ENCODE measurements around the gene GOLPH3L. TPM values are rescaled to one million over a fixed set of nuclear protein-coding genes. Genes with fewer than 3 reads are reported as not detected.
A peak's percentile ranks its signal among the peaks of the same experiment; 100 is the strongest.
"Not testable (repeated sequence)": the region's sequence is repeated elsewhere in the genome, so short reads cannot be mapped to it uniquely, and the experiment has no call there.

GOLPH3L gene
- total RNA-seq, 1 experiment from 2014 or later, result 9.6 TPM

- Histone ChIP-seq H3K79me2 (ENCODE audit: low read length) (peaks cover 46% of the 10 kb centered on the region), H3K4me3 (ENCODE audit: low read length) (peak overlapping the region; percentile 79), H3K4me2 (ENCODE audit: low read length) (peak overlapping the region; percentile 92), H3K9ac (ENCODE audit: low read length) (peak overlapping the region; percentile 92), H3F3A (ENCODE audit: low read length, unreplicated experiment) (peaks cover 5% of the 10 kb centered on the region), H2AFZ (ENCODE audit: low read length) (no peak overlapping the region), H3K4me1 (ENCODE audit: insufficient read depth, low read length) (peaks cover 46% of the 10 kb centered on the region), H3K9me2 (replicated peaks; ENCODE audit: low read length) (no peaks in the 10 kb centered on the region), H3K27ac (ENCODE audit: low read length) (no peak overlapping the region), H3K27me3 (ENCODE audit: low read length) (no peaks in the 10 kb centered on the region), H4K20me1 (ENCODE audit: low read length) (0 out of 2 replicates have a peak, but pooled peaks cover 3% of the 10 kb centered on the region), H3K9me3 (ENCODE audit: low read length) (no peaks in the 10 kb centered on the region), H3K36me3 (ENCODE audit: low read depth, low read length) (peaks cover 37% of the 10 kb centered on the region)
- CTCF ChIA-PET, result interaction anchor here (0.5 kb wide), 1 partner anchor 355 kb away, joined by 4 read pairs; no protein-coding TSS in a partner anchor
- POLR2A ChIA-PET (ENCODE audit: unreplicated experiment), result interaction anchor here (0.6 to 2.0 kb wide), 5 partner anchors 38 to 329 kb away, joined by 4 to 15 read pairs (median 9); partner anchors contain the start of genes GOLPH3L and MCL1
- intact Hi-C loops (cut with micrococcal nuclease), result loop anchor here (2.0 to 10.0 kb wide), 4 partner anchors 39 to 377 kb away; partner anchors contain the start of genes GOLPH3L, MINDY1 and PRUNE1
- no peak for TF ChIP-seq EZH2phosphoT487 (IDR thresholded peaks at IDR 0.05; ENCODE audit: borderline replicate concordance, low read length)
- no peak for TF ChIP-seq EZH2 (IDR thresholded peaks at IDR 0.05; ENCODE audit: low read length, unreplicated experiment)
- no peak for TF ChIP-seq CTCF (conservative IDR thresholded peaks at IDR 0.05; ENCODE audit: low read depth, low read length)
- no TSS peak for BruUV-seq (replicated peaks)
- ATAC-seq, result no peak
- peak; percentile 30 for DNase-seq
These were observed 69.0 kb downstream of the GOLPH3L start for GRCh38 chr1:150627826-150628410.

GRCh38 chr1:150626150-150626549, 70.8 kb downstream of the GOLPH3L start:
- Histone ChIP-seq H3K4me1 (ENCODE audit: insufficient read depth, low read length) (peaks cover 59% of the 10 kb centered on the region), H2AFZ (ENCODE audit: low read length) (no peak overlapping the region), H4K20me1 (ENCODE audit: low read length) (0 out of 2 replicates have a peak, but pooled peaks cover 3% of the 10 kb centered on the region), H3K27me3 (ENCODE audit: low read length) (no peaks in the 10 kb centered on the region), H3K9ac (ENCODE audit: low read length) (no peak overlapping the region), H3K4me3 (ENCODE audit: low read length) (no peak overlapping the region), H3F3A (ENCODE audit: low read length, unreplicated experiment) (peaks cover 5% of the 10 kb centered on the region), H3K4me2 (ENCODE audit: low read length) (no peak overlapping the region), H3K36me3 (ENCODE audit: low read depth, low read length) (peaks cover 52% of the 10 kb centered on the region), H3K9me3 (ENCODE audit: low read length) (no peaks in the 10 kb centered on the region), H3K27ac (ENCODE audit: low read length) (peak overlapping the region; percentile 3; the same call in 1 of the 2 replicates), H3K9me2 (replicated peaks; ENCODE audit: low read length) (no peaks in the 10 kb centered on the region), H3K79me2 (ENCODE audit: low read length) (peaks cover 57% of the 10 kb centered on the region)
- ATAC-seq, result no peak
- DNase-seq, result no peak
- ChIA-PET POLR2A (ENCODE audit: unreplicated experiment) (interaction anchor here (0.6 kb wide), 1 partner anchor 1183 kb away, joined by 3 read pairs; no protein-coding TSS in a partner anchor), CTCF (no interaction called here)
- BruUV-seq (replicated peaks), result no TSS peak
- TF ChIP-seq EZH2phosphoT487 (IDR thresholded peaks at IDR 0.05; ENCODE audit: borderline replicate concordance, low read length) (no peak), EZH2 (IDR thresholded peaks at IDR 0.05; ENCODE audit: low read length, unreplicated experiment) (no peak)
- intact Hi-C loops (cut with micrococcal nuclease), result loop anchor here (5.0 to 10.0 kb wide), 2 partner anchors 41 to 379 kb away; partner anchors contain the start of genes MINDY1 and PRUNE1

GRCh38 chr1:150624546-150624945, 72.4 kb downstream of the GOLPH3L start:
- ATAC-seq; H3K9me2 ChIP-seq (replicated peaks; ENCODE audit: low read length); H4K20me1 ChIP-seq (ENCODE audit: low read length); H3K9me3 ChIP-seq (ENCODE audit: low read length); H3K4me3 ChIP-seq (ENCODE audit: low read length); BruUV-seq (replicated peaks); H3K27me3 ChIP-seq (ENCODE audit: low read length); DNase-seq; H3F3A ChIP-seq (ENCODE audit: low read length, unreplicated experiment); CTCF ChIA-PET; H2AFZ ChIP-seq (ENCODE audit: low read length): not testable (repeated sequence)
- Histone ChIP-seq H3K27ac (ENCODE audit: low read length) (peak overlapping the region; percentile 93), H3K36me3 (ENCODE audit: low read depth, low read length) (peaks cover 66% of the 10 kb centered on the region), H3K79me2 (ENCODE audit: low read length) (peaks cover 53% of the 10 kb centered on the region), H3K4me2 (ENCODE audit: low read length) (peak overlapping the region; percentile 54), H3K9ac (ENCODE audit: low read length) (peak overlapping the region; percentile 59), H3K4me1 (ENCODE audit: insufficient read depth, low read length) (peaks cover 64% of the 10 kb centered on the region)
- intact Hi-C loops (cut with micrococcal nuclease), result loop anchor here (5.0 to 10.0 kb wide), 3 partner anchors 303 to 380 kb away; partner anchors contain the start of genes MINDY1, PRUNE1 and SETDB1
- POLR2A ChIA-PET (ENCODE audit: unreplicated experiment), result interaction anchor here (0.6 to 1.4 kb wide), 3 partner anchors 52 to 63 kb away, joined by 4 to 10 read pairs (median 5); no protein-coding TSS in a partner anchor

- H4K20me1 ChIP-seq (ENCODE audit: low read length); H3K27me3 ChIP-seq (ENCODE audit: low read length); H3K4me3 ChIP-seq (ENCODE audit: low read length); H3K9me2 ChIP-seq (replicated peaks; ENCODE audit: low read length); H2AFZ ChIP-seq (ENCODE audit: low read length); CTCF ChIA-PET; BruUV-seq (replicated peaks); H3F3A ChIP-seq (ENCODE audit: low read length, unreplicated experiment); H3K9me3 ChIP-seq (ENCODE audit: low read length): not testable (repeated sequence)
- peak overlapping the region; percentile 93 for H3K27ac ChIP-seq (ENCODE audit: low read length)
- H3K9ac ChIP-seq (ENCODE audit: low read length), result peak overlapping the region; percentile 59
- peak overlapping the region; percentile 81 for H3K4me2 ChIP-seq (ENCODE audit: low read length)
- peaks cover 57% of the 10 kb centered on the region for H3K79me2 ChIP-seq (ENCODE audit: low read length)
- H3K36me3 ChIP-seq (ENCODE audit: low read depth, low read length), result peaks cover 70% of the 10 kb centered on the region
- H3K4me1 ChIP-seq (ENCODE audit: insufficient read depth, low read length), result peaks cover 64% of the 10 kb centered on the region
- intact Hi-C loops (cut with micrococcal nuclease), result loop anchor here (5.0 to 10.0 kb wide), 3 partner anchors 303 to 381 kb away; partner anchors contain the start of genes MINDY1, PRUNE1 and SETDB1
- POLR2A ChIA-PET (ENCODE audit: unreplicated experiment), result interaction anchor here (0.6 to 1.4 kb wide), 4 partner anchors 52 to 260 kb away, joined by 3 to 10 read pairs (median 4); partner anchors contain the start of gene RPRD2
- ATAC-seq (peak; percentile 23), DNase-seq (peak; percentile 97)
These were observed 72.8 kb downstream of the GOLPH3L start for GRCh38 chr1:150624134-150624533.

Measured in PC-3 (cell line).